IMR-90 (cell line): ENCODE measurements around the gene GTF2H4. TPM values are rescaled to one million over a fixed set of nuclear protein-coding genes. Genes with fewer than 3 reads are reported as not detected.

Experiments
- ATAC-seq: fragments of 200-7000 bp; cut with Tn5 transposase; 2 replicates; pipeline ENCODE4 v1.9.1; 2020; ENCODE audit warnings: low read depth, mild to moderate bottlenecking, moderate library complexity
- BruUV-seq: library from RNA; stranded (reverse); fragments of 400-500 nt; replicated peaks from 2 replicates; lab custom pipeline; 2021; lab: Mats Ljungman, UMichigan
- CTCF ChIA-PET: fragments of 300-600 bp; formaldehyde crosslinking; extraction: SDS; loops from one replicate; lab custom pipeline; 2021; ENCODE audit warnings: antibody characterized with exemption; lab: Yijun Ruan, JAX
- POLR2A ChIA-PET: fragments of 300-600 bp; sonication (Branson Sonifier 250); formaldehyde crosslinking; loops from one replicate; lab custom pipeline; 2022; ENCODE audit warnings: antibody characterized with exemption; ENCODE audit not compliant: unreplicated experiment; lab: Charles Lee
- DNase-seq: peaks from one replicate; pipeline ENCODE4 v3.0.0; 2013
- H2AFZ ChIP-seq: replicated peaks from 2 replicates; pipeline ENCODE3; 2013; ENCODE audit warnings: low read length, mild to moderate bottlenecking; ENCODE audit not compliant: poor library complexity
- H2AK5ac ChIP-seq: 2 replicates; pipeline ENCODE4 v1.6.1; 2013; ENCODE audit warnings: low read depth, low read length, inconsistent platforms
- H2AK9ac ChIP-seq: replicated peaks from 2 replicates; pipeline ENCODE3; 2013; ENCODE audit warnings: mild to moderate bottlenecking, low read depth, low read length, moderate library complexity; ENCODE audit not compliant: poor library complexity
- H2BK120ac ChIP-seq: 2 replicates; pipeline ENCODE4 v1.6.1; 2013; ENCODE audit warnings: low read depth, low read length, inconsistent platforms
- H2BK15ac ChIP-seq: 3 replicates; pipeline ENCODE4 v1.6.1; 2013; ENCODE audit warnings: low read depth, low read length, inconsistent platforms
- H2BK20ac ChIP-seq: 2 replicates; pipeline ENCODE4 v1.6.1; 2013; ENCODE audit warnings: low read depth, mild to moderate bottlenecking, inconsistent platforms, low read length, moderate library complexity
- H2BK5ac ChIP-seq: 2 replicates; pipeline ENCODE4 v1.6.1; 2013; ENCODE audit warnings: mild to moderate bottlenecking, low read depth, low read length, inconsistent platforms; ENCODE audit not compliant: poor library complexity, severe bottlenecking
- H3K14ac ChIP-seq: replicated peaks from 2 replicates; pipeline ENCODE4 v1.6.1; 2013; ENCODE audit warnings: low read depth, low read length, inconsistent platforms
- H3K18ac ChIP-seq: 2 replicates; pipeline ENCODE4 v1.6.1; 2013; ENCODE audit warnings: low read depth, low read length, control low read depth
- H3K23ac ChIP-seq: 2 replicates; pipeline ENCODE4 v1.6.1; 2013; ENCODE audit warnings: low read depth, low read length, inconsistent platforms
- H3K27ac ChIP-seq: 2 replicates; pipeline ENCODE4 v1.5.1; 2013; ENCODE audit warnings: mild to moderate bottlenecking, control low read depth, low read length; ENCODE audit not compliant: insufficient read depth
- H3K27me3 ChIP-seq: 2 replicates; pipeline ENCODE4 v1.6.1; 2013; ENCODE audit warnings: low read length; ENCODE audit not compliant: control insufficient read depth, insufficient read depth
- H3K36me3 ChIP-seq: 2 replicates; pipeline ENCODE4 v1.6.1; 2013; ENCODE audit warnings: low read length, mixed read lengths; ENCODE audit not compliant: control insufficient read depth, insufficient read depth
- H3K4ac ChIP-seq: 2 replicates; pipeline ENCODE4 v1.6.1; 2013; ENCODE audit warnings: low read depth, low read length, inconsistent platforms
- H3K4me1 ChIP-seq: 2 replicates; pipeline ENCODE4 v1.6.1; 2013; ENCODE audit warnings: low read length, mixed read lengths; ENCODE audit not compliant: control insufficient read depth, insufficient read depth
- H3K4me2 ChIP-seq: 2 replicates; pipeline ENCODE4 v1.6.1; 2013; ENCODE audit warnings: low read depth, mild to moderate bottlenecking, control low read depth, low read length, moderate library complexity
- H3K4me3 ChIP-seq: 2 replicates; pipeline ENCODE4 v1.5.1; 2013; ENCODE audit warnings: low read depth, mild to moderate bottlenecking, control low read depth, low read length, moderate library complexity; ENCODE audit not compliant: insufficient read depth
- H3K56ac ChIP-seq: 2 replicates; pipeline ENCODE4 v1.6.1; 2013; ENCODE audit warnings: low read length, inconsistent platforms; ENCODE audit not compliant: insufficient read depth; ENCODE audit errors: extremely low read depth
- H3K79me1 ChIP-seq, 2 experiments: 2 replicates each; pipeline ENCODE4 v1.6.1; 2013; ENCODE audit warnings: low read length in 2 of 2, inconsistent platforms in 1 of 2, low read depth in 1 of 2
- H3K9ac ChIP-seq: 2 replicates; pipeline ENCODE4 v1.6.1; 2013; ENCODE audit warnings: low read depth, low read length, control low read depth
- H3K9me1 ChIP-seq: 2 replicates; pipeline ENCODE4 v1.6.1; 2013; ENCODE audit warnings: low read length, inconsistent platforms; ENCODE audit not compliant: insufficient read depth
- H3K9me3 ChIP-seq: 2 replicates; pipeline ENCODE4 v1.6.1; 2013; ENCODE audit warnings: low read length; ENCODE audit not compliant: control insufficient read depth, insufficient read depth
- H4K20me1 ChIP-seq: 2 replicates; pipeline ENCODE4 v1.6.1; 2013; ENCODE audit warnings: low read length, inconsistent platforms; ENCODE audit not compliant: insufficient read depth
- H4K5ac ChIP-seq: 2 replicates; pipeline ENCODE4 v1.6.1; 2013; ENCODE audit warnings: mild to moderate bottlenecking, low read depth, low read length, control low read depth
- H4K8ac ChIP-seq, 2 experiments: 2 replicates each; pipeline ENCODE4 v1.6.1; 2013; ENCODE audit warnings: low read depth in 2 of 2, low read length in 2 of 2, control low read depth in 1 of 2, inconsistent platforms in 1 of 2
- H4K91ac ChIP-seq: 2 replicates; pipeline ENCODE4 v1.6.1; 2013; ENCODE audit warnings: low read depth, low read length, inconsistent platforms; ENCODE audit not compliant: insufficient read depth
- CEBPB ChIP-seq: IDR thresholded peaks from 2 replicates; pipeline ENCODE4 v1.6.1; 2012; ENCODE audit warnings: low read depth, low read length, improper control_type of control experiment
- CHD1 ChIP-seq: IDR thresholded peaks from 2 replicates; pipeline ENCODE4 v1.6.1; 2012; ENCODE audit warnings: low read depth, low read length, improper control_type of control experiment
- CTCF ChIP-seq: conservative IDR thresholded peaks from 2 replicates; pipeline ENCODE4 v1.5.1; 2012; ENCODE audit warnings: mild to moderate bottlenecking, low read depth, low read length, improper control_type of control experiment
- RCOR1 ChIP-seq: IDR thresholded peaks from 2 replicates; pipeline ENCODE4 v1.6.1; 2012; ENCODE audit warnings: mild to moderate bottlenecking, low read length, improper control_type of control experiment; ENCODE audit not compliant: insufficient replicate concordance
- WGBS, 2 experiments: methylation state at CpG; one replicate each; pipeline versions ENCODE4 v1.1.5 to v1.1.7; 2013; ENCODE audit warnings: missing lambda C conversion rate in 2 of 2; ENCODE audit not compliant: insufficient read length in 1 of 2; ENCODE audit errors: extremely low coverage in 2 of 2; 5-methylcytosine and 5-hydroxymethylcytosine counted together
- dilution Hi-C: fragments of 300-500 bp; cut with HindIII; formaldehyde crosslinking; loops from one replicate; pipeline ENCODE4 v1.14.3; 2018; ENCODE audit warnings: low sequenced_read_pairs; ENCODE audit not compliant: unreplicated experiment
- in situ Hi-C: fragments of 300-500 bp; cut with MboI; formaldehyde crosslinking; loops from 3 replicates; pipeline ENCODE4 v1.14.3; 2019; ENCODE audit warnings: low sequenced_read_pairs, inconsistent platforms, mixed read lengths
- intact Hi-C: fragments of 100-400 bp; cut with micrococcal nuclease; formaldehyde crosslinking; loops from 2 replicates; pipeline ENCODE4 v1.10.0; 2022
- polyA plus RNA-seq, 3 experiments: library from polyadenylated mRNA; depleted of rRNA; stranded (reverse); fragments of >200 nt; gene quantifications; 2 replicates each; pipeline ENCODE4 v1.2.3, GENCODE V29; 2012; ENCODE audit warnings: low replicate concordance in 1 of 3
- total RNA-seq: library from RNA; depleted of rRNA; stranded (reverse); fragments of >200 nt; gene quantifications from 2 replicates; pipeline ENCODE4 v1.2.3, GENCODE V29; 2012

GTF2H4 gene
- total and polyA plus RNA-seq, 2 of the 4 experiments (the other 2 are of a cell fraction): 13.4 to 30.8 TPM

- H3K14ac ChIP-seq: no peak overlapping the region
- H2BK5ac ChIP-seq: no peak overlapping the region
- no peak overlapping the region for H3K18ac ChIP-seq
- no peak overlapping the region for H3K23ac ChIP-seq
- H4K91ac ChIP-seq: no peak overlapping the region
- H3K9me3 ChIP-seq: no peaks in the 10 kb centered on the region
- H3K79me1 ChIP-seq: peaks cover 20 to 52% of the 10 kb centered on the region in 2 experiments
- H3K27ac ChIP-seq: no peak overlapping the region
- H3K9ac ChIP-seq: no peak overlapping the region
- H4K8ac ChIP-seq: no peak overlapping the region
- no peak overlapping the region for H4K5ac ChIP-seq
- no peak overlapping the region; the same call in 1 of the 2 replicates for H2BK20ac ChIP-seq
- no peak overlapping the region for H3K4me2 ChIP-seq
- no peaks in the 10 kb centered on the region; the same call in 1 of the 2 replicates for H4K20me1 ChIP-seq
- no peak overlapping the region for H2BK15ac ChIP-seq
- POLR2A ChIA-PET: no interaction called here
- no peak overlapping the region for H3K4ac ChIP-seq
- ATAC-seq (no peak), DNase-seq (no peak)
- CTCF ChIA-PET: no interaction called here
- peak overlapping the region; percentile 33 for H2AK9ac ChIP-seq
- peak overlapping the region; percentile 28 for H2AK5ac ChIP-seq
- H3K36me3 ChIP-seq: peaks cover 41% of the 10 kb centered on the region
- TF ChIP-seq CTCF (no peak), CHD1 (no peak), CEBPB (no peak), RCOR1 (no peak)
- WGBS, 2 experiments: 88% methylated on average over 7 of the region's 14 CpGs; no CpG with 5 or more reads in 1 of the 2 experiments
- H3K4me3 ChIP-seq: no peak overlapping the region
- BruUV-seq: no TSS peak
- intact Hi-C loops: no loop called here
- no peak overlapping the region for H2AFZ ChIP-seq
- peaks cover 23% of the 10 kb centered on the region for H3K4me1 ChIP-seq
- no peaks in the 10 kb centered on the region for H3K27me3 ChIP-seq
- H3K9me1 ChIP-seq: peaks cover 9% of the 10 kb centered on the region; the same call in 1 of the 2 replicates
- H3K56ac ChIP-seq: no peak overlapping the region
- in situ Hi-C loops: no loop called here
- no peak overlapping the region for H2BK120ac ChIP-seq
- dilution Hi-C loops: no loop called here
Measured at GRCh38 chr6:30889921-30890645, 17.9 kb upstream of the GTF2H4 start.
